Stimulated activated naive CD8-positive, alpha-beta T cell treated with anti-CD3 and anti-CD28 coated beads, Interleukin-15, Interleukin-2, amounts not matched to agents 100 U/mL and 50 U/mL, for 24 hours (primary cell): Measurements from ENCODE around the gene SYT2.
"Not testable (repeated sequence)": the region's sequence is repeated elsewhere in the genome, so short reads cannot be mapped to it uniquely, and the experiment has no call there.

Experiments
- ATAC-seq: fragments of 150-1000 bp; cut with Tn5 transposase; one replicate; pipeline ENCODE4 v1.10.0; 2021
- DNase-seq: peaks from one replicate; pipeline ENCODE4 v3.0.0; 2021

SYT2 gene

DNA sequence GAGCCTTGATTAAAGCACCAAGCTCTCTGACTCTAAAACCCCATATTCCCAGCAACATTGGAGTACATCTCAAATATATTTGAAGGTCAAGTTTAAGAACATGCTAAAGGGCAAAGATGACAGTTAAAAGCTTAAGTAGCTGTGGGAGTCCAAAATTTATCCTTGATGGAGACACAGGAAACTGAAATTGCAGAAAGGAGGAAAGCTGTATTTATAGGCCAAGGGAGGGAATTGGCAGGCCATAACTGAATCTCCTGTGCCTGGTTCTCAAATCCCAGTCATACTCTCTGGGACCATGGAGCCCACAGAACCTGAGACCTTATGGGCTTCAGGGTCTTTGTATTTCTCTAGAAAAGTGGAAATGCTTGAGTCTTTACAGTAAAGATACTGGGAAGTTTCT, 167.8 kb downstream of the SYT2 start:
- not testable (repeated sequence) for ATAC-seq

DNA sequence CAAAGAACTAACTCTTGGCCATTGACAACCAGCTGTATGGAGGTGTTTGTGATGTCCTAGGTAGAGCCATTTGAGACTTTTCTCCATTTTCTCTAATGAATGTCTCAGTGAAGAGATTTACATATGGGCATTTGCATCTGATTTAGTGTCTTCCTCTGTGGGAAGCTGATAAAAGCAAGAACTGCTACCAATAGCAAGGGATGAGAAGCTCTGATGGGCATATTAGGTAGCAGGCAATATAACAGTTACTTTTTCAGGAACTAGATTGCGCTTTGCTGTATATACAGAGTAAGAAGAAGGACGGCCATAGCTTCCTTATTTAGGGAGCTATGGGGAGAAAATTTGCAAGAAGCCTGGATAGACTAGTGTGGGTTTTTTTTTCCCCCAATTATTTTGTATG, 169.4 kb downstream of the SYT2 start:
- DNase-seq, ATAC-seq: not testable (repeated sequence)

More for the DNA sequence above, 167.8 kb downstream of the SYT2 start:
- DNase-seq = not testable (repeated sequence)
